Fibroblast of skin of right biceps (primary cell): ENCODE data around the gene LAPTM5.

ENCODE experiments used
- DNase-seq: peaks from one replicate; pipeline ENCODE4 v3.0.0-alpha.2; 2013

LAPTM5 gene

DNA sequence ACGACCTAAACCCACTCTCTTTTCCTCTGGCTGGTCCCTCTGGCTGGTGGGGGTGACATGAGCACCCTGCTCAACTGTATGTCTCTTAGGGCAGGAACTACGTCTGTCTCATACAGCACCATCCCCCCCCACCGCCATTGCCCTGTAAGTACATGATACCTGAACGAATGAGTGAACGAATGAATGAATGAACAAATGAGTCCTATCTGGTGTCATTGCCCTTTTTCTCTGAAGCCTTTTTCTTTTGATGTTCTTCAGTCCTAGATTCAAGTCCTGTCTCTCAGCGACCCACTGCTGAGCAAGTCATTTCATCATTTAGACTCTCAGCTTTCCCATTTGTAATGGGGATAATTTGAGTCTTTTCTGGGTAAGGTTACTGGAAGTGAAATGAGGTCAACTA lies 45.0 kb downstream of the LAPTM5 start:
- DNase-seq: no peak

DNA sequence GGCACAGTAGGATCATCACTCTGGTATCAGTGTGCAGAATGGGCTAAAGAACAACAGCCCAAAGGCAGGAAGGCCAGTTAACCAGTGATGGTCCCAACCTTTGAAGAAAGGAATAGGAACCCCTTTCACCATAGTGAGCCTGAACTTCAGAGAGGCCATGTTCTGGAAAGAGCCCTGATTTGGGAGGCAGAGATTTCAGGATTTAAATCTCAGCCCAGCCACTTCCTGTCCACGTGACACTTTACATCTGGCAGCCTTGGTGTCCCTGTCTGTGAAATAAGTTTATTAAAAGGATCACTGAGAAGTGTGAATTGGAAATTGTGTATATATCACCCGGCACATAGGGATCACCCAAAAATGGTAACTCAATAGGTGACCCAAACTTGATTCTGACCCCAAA lies 47.2 kb downstream of the LAPTM5 start:
- no peak for DNase-seq

DNA sequence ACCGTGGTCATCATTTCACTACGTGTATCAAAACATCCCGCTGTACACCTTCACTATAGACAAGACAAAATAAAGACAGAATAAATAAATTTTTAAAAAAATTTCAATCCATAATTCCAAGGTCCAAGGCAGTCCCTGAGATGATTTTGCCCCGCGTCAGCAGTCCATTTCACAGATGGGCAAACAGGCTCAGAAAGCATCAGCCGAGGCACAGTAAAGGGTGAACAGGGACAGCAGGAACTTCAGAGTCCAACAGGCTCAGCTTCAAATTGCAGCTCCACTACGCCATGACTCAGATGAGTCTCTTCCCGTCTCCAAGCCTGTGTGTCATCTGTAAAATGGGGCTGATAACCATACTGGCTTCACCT lies 49.2 kb downstream of the LAPTM5 start:
- DNase-seq: no peak

DNA sequence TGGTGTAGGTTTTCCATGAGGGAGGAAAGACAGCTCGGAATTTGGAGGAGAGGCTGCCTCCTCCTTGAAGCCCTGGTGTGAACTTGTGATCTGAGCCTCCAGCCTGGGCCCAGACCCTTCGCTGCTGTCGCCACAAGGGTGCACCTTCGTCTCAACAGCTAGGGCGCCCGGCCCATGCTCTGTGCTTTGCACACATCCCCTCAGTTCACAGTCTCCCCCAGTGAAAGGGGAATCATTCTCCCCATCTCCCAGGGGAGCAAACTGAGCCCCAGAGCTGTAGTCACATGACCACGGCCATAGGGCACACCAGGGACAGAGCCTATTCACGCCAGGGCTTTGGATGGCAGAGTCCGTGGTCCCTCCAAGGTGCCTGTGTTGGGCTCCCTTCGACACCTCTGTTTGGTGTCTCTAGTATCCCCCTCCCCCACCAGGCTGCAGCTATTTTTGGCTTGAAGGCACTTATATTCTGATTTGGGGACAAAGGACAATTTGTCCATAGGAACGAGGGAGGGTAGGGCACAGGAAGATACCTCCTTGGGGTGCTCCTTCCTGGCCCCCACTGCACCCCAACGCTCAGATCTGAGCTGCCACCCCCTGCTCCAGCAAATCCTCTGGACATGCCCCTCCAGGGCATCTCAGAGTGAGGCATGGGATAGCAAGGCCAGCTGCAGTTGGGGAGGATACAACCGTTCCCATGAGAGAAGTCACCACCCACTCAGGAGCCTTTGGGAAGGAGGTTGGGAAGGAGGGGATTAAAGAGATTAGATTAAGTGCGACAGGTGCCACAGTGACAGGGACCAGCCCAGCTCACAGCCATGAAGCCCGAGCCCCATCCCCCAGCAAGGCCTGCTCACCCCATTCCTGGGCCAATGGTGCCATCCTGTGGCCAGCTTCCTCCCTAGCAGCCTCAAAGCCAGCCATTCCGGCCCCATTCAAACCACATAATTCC lies 49.9 kb downstream of the LAPTM5 start:
- peak; percentile 60 for DNase-seq

DNA sequence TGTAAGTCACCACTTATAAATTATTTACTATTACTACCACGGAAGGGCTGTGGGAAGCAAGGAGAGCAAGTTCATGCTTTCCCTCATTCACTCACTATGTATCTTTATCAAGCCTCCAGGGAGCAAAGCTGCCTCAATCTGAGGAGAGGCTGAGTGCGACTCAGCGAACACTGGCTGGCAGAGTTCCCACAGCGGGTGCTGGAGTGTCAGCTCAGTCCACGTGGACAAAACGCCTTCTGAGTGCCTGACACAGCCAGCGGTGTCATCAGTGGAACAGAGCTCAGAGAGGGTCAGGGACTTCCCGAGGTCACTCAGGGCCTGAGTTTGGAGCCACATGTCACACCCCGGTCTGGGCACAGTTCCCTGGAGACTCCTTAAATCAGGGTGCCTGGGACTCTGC lies 51.0 kb downstream of the LAPTM5 start:
- peak; percentile 66 for DNase-seq

DNA sequence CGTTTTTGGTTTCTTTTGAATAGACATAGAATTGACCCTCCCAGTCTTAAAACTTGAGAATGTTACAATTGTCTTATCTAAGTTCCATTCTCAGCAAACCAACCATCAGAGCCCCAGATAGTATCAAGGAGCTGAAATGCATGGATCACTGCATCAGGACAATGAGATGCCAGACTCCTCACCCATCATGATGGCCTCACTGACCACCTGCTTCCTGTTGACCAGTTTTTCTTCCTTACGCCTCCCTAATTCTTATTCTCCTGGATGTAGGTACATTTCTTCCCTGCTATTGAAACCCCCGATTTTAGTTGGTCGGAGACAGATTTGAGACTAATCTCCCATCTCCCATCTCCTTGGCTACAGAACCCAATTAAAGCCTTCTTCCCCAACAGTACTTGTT lies 51.9 kb downstream of the LAPTM5 start:
- no peak for DNase-seq

DNA sequence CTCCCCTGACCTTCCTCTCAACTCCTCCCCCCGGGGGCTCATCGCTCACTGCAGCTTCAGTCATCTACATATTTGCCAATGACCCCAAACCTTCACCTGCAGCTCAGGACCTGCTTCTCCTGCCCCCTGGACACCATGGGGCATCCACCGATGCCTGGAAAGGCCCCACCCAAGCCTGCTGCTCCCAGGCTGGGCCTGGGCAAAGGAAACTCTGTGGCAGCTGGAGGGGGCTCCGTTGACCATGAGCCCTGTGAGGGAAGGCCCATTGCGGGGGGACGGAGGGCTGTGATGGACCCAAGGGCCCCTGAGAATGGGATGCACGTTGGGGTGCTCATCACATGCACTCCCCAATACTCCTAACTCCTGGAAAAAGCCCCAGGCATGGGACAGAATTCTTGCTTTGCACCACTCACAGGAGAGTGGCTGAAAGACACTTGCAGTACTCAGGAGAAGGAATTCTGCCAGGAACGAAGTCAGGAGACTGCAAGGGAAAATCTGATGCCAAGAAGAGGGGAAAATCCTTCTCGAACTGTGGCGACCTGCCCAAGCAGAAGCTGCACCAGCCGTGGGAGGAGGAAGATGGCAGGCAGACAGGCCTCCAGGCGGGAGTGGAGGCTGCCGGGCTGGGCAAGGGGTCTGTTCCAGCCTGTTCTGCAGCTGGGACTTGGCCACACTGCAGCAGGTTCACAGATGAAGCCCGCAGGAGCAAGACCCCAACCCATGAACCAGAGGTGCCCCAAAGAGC lies 52.6 kb downstream of the LAPTM5 start:
- DNase-seq: no peak

DNA sequence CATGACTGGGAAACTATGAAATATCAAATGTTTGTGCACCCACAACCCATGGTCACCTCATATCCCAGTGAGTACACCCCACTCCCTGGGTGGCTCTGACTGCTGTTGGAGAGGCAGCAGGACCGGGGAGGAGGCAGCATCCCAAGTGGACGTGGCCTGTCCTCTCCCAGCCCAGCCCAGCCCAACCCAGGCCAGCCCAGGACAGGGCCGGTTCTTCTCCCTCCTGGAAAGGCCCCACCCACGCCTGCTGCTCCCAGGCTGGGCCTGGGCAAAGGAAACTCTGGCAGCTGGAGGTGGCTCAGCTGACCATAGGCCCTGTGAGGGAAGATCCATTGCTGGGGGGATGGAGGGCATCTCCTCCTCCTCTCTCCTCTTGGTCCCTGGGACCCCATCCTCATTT lies 53.3 kb downstream of the LAPTM5 start:
- no peak for DNase-seq

DNA sequence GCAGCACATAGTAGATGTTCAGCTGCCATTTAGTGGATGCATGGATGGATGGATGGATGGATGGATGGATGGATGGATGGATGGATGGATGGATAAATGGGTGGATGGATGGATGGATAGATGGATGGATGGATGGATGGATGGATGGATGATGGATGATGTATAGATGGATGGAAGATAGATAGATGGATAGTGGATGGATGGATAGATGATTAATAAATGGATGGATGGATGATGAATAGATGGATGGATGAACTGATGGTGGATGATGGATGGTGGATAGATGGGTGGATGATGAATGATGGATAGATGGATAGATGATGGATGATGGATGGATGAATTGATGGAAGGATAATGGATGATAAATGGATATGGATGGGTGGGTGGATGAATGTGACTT lies 54.8 kb downstream of the LAPTM5 start:
- no peak for DNase-seq

DNA sequence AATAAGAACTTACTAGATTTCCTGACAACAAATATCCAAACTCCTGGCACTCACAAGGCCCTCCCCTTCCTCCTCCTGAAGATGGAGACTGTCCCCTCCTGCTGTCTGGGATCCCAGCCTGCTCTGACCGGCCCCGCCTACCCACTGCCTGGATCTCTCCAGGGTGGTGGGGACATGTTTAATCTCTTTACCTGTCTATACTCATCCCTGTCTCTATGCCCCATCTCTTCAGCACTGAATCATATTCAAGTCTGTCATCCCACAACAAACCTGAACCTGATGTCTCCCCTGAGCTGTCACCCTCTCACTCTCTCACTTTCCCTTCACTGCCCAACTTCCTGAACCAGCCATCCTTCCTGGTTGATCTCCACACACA lies 56.3 kb downstream of the LAPTM5 start:
- no peak for DNase-seq

DNA sequence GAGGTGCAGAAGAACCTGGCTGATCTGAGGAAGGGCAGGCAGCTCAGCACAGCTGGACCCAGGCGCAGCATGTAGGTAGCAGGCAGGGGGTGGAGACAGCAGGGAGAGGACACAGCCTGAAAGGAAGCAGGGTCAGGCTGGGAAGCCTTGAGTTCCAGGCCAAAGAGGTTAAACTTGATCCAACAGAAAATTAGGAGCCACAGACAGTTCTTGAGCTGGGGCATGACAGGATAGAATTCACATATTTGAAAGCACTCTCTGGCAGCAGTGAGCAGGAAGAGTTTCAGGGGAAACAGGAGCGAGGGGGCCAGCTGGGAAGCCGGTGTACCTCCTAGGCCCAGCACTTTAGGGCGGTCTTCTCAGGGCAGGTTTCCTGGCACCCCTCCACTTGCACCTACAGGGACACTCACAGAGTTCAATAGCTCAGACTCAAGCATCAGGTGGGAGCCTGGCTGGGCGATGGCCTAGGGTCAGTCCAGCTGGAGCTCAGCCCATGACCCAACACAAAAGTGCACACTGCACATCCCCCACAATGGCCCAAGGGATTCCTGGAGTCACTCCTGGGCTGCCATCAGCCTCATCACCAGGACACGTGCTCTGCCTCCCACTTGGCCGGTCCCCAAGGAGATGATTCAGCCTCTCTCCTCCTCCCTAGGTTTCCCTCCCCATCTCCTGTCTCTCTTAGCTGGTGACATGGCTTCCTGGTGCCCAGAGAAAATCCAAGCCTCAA lies 56.9 kb downstream of the LAPTM5 start:
- peak; percentile 90 for DNase-seq

DNA sequence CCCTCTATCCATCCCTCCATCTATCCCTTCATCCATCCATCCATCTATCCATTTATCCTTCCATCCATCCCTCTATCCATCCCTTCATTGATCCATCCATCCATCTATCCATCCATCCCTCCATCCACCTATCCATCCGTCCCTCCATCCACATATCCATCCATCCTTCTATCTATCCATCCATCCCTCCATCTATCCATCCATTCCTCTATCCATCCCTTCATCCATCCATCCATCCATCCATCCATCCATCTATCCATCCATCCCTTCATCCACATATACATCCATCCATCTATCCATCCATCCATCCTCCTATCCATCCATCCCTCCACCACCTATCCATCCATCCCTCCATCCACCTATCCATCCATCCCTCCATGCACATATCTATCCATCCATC lies 57.8 kb downstream of the LAPTM5 start:
- DNase-seq: no peak

DNA sequence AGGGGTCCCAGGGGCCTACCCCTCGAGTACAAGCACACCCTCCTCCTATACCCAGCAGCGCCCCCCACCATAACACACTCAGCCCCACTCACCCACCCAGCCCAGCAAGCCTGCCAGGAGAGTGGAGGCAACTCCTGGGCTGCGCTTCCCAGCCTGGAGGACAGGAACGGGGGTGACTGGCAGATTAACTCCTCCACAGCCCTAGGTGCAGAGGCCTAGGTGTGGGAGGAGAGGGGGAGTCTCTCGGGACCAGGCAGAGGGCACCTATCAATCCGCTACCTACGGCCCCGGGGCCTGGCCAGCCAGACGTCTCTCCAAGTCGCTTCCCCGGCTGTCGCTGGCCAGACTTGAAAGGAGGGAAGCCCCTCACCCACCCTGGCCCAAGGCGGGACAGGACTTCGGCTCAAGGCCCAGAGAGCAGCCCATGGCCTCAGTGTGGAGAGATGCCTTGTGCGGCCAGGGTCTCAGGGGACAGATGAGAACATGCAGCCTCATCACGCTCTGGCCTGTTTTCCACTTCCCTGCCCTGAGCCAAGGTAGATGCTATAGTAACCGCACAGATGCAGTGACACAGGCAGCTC lies 59.1 kb downstream of the LAPTM5 start:
- peak; percentile 30 for DNase-seq

DNA sequence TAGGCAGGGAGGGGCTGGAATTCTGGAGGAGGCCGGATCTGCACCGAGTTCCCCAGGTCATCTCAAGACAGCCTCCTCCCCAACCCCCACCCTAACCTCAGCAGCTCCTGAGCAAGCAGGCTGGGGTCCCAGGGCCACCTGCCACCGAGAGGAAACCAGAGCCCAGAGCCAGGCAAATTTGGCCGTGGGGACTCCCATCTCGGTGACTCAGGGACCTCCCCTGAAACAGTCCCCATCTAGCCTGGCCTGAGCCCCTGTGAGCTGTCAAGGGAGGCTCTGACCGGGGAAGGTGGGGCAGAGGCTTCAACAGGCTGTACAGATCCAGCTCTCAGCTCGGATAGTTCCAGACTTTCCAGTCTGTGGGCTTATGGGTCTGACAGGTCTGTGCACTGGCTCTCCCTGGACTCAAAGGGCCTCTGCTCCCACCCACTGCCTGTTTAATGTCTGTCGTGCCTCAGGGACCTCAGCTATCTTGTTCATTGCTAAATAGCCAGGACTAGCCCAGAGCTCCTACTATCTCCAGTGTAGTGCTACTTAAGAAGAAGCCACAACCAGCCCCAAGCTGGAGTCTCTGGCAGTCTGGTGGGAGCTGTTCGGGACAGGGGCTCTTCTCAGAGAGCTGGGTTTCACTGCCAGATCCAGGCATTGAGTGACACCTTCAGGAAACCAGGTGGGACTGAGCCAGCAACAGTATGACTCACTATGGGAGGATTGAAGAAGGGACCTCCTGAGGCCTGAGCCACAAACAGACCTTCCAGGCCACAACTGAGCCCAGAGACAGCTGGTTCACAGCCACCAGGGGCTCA lies 59.8 kb downstream of the LAPTM5 start:
- DNase-seq: peak; percentile 57

DNA sequence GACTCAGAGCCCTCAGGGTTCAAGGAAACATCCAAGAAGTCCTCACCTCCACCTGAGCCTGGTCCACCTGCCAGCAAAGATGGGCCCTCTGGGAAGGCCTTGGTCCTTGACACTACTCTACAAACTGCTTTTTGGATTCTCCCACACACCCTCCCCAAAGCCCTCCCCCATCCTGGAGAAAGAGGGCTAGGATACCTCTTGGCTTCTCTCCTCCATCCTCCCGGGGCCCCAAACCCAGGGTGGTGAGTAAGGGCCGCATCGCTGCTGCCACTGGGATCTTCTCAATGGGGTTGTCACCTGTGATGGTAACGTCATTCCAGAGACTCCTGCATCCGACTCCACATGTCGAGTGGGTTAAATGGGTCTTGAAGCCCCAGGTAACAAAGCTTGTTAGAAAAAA lies 60.7 kb downstream of the LAPTM5 start:
- no peak for DNase-seq

DNA sequence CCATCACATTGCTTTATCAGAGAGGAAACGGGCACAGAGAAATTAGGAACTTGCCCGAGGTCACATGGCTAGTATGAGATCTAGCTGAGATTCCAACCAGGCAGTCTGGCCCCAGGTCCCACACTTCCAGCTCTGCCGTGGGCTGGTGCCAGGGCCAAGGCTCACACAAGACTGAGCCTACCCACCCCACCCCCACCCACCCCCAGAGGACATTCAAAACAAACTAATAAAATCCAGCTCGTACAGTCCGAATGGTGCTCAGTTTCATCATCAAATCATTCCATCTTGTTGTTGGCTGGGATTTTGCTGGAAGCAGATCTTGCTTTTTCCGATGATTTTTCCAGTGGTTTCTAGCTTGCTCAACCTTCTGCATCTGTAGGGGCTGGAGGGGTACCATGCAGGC lies 62.1 kb downstream of the LAPTM5 start:
- DNase-seq: no peak

DNA sequence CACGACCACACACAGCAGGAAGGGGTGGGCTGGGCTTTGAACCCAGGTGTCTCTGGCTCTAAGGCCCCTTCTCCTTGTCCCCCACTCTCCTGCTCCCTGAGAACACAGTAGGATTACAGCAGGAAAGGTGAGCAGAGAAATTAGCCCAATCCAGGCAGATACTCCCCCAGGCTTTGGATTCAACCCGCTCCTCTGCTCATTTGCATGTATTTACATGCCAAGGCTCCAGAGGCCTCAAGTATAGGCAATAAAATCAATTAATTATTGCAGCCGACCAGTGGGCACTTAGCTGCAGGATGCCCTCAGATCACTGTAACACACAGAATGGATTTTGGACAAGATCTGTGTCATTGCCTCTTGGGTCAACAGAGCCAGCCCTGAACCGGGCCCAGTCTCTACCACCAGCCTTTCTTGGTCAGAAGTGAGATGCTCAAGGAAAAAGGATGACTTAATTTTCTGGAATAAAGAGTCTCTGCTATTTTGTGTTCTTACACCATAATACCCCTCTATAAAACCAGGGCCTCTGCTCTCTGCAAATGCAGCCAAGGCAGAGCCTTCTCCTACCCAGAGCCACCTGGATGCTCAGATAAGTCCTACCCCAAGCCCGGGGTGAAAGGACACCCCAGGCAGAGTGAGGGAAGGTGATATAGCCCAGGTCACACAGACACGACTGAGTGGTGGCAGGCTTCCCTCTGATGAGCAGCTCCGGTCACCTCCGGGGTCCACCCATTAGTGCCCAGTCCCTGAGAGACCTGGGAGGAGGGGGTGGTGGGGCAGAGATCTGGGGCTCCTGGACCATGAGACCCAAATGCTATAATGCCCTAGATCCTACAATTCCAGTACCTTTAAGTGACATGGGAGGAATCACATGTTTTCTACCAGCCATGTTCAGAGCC lies 63.0 kb downstream of the LAPTM5 start:
- no peak for DNase-seq

DNA sequence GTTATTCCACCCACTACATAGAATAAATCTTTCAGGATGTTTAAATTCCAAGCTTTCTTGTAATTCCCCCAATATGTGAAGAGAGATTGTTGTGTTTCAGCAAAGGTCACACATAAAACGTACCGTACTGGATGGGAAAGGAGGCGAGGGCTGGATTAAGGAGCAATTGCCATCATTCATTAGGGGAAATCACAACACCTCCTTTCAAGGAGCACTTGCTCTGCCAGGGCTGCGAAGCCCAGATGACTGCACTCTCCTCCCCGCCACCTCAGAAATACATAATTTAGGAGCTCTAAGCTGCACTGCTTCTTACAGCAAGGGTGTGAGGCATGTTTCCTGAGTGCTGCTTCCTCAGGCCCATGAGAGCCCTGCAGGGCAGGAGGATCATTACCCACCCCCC lies 63.8 kb downstream of the LAPTM5 start:
- no peak for DNase-seq

DNA sequence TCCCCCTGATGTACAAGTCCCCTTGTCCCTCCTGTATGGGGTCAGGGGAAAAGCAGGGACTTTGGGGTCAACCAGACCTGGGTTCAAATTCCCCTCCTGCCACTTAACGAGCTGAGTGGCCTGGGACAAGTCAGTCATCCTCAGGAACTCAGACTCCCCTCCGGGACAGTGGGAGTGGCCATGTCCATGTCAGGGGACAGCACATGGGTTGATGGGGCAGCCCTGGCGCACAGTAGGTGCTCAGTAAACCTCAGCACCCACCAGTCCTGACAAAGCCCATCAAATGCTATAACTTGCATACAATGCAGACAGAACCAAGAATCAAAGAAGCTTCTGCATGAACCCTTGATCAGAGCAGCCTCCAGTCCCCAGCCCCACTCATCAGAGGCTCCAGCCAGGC lies 64.2 kb downstream of the LAPTM5 start:
- no peak for DNase-seq

DNA sequence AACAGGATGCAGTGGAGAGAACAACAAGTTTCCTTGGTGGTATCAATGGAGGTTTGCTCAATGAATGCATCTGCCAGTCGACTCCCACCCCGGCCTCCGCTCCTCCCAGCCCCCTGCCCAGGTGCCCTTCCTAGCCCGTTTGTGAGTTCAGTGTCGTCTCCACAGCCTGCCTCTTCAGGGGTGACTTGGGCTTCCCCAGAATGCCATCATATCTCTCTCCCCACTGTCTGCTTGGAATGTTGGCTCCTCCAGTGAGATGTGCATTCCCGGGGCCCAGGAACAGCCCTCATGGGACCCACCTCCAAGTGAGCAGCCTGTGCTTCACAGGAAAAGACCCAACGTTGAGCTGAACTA lies 64.6 kb downstream of the LAPTM5 start:
- no peak for DNase-seq

DNA sequence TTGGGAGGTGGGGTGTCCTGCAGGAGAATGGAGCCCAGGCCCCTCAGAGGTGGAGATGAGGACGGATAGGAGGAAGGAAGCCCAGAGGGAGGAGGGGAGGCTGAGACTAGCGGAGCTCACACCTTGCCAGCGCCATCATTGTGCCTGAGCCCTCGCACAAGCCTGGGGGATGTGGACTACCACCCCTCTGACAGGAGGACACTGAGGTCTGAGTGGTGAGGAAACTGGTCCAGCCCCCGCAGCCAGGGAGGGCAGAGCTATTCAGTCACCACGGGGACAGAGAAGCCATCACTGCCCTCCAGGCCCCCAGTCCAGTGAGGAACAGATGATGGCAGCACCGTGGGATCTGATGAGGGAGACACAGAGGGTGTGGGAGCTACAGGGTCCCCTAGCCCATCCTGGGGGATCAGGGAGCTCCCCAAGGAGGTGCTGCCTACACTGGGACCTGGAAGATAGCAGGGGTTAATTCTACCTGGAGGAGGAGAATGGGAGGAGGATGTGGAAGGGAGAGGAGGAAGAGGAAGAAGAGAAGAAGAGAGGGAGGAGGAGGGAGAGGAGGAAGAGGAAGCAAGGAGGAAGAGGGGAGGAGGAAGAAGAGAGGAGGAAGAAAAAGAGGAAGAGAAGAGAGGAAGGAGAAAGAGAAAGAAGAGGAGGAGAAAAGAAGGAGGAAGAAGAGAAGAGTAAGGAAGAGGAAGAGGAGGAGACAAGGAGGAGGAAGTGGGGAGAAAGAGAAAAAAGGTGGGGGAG lies 65.2 kb downstream of the LAPTM5 start:
- no peak for DNase-seq
